Stimulated activated CD8-positive, alpha-beta memory T cell treated with anti-CD3 and anti-CD28 coated beads, Interleukin-15, amount 100 ng/mL, for 24 hours (primary cell): ENCODE data around the gene GNAT1.

Experiments
- DNase-seq: peaks from one replicate; pipeline ENCODE4 v3.0.0-alpha.2; 2020; ENCODE audit warnings: low read depth

Gene GNAT1

GRCh38 chr3:50181985-50182384 lies 9.4 kb upstream of the GNAT1 start:
- DNase-seq, result no peak

GRCh38 chr3:50182533-50183099 lies 8.8 kb upstream of the GNAT1 start:
- no peak for DNase-seq

GRCh38 chr3:50183755-50184154 lies 7.7 kb upstream of the GNAT1 start:
- no peak for DNase-seq

- no peak for DNase-seq
Measured at GRCh38 chr3:50184242-50184978, 7.0 kb upstream of the GNAT1 start.

DNA sequence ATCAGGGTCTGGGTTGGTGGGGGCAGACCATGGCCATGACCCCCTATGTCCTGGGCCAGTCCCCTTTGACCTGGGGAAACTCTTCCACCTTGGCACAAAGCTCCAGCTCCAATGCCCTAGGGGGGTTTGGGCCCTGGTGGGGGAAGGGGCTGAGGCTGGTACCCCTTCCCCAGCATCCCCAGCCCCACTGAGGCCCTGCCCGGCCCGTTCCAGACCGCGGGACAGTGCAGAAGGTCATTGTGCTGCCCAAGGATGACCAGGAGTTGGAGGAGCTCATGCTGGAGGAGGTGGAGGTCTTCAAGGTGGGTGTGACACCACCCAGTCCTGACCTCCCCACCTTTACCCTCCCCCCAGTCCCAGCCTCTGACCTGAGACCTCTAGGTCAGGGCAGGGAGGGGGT lies 6.2 kb upstream of the GNAT1 start:
- DNase-seq, result no peak

DNA sequence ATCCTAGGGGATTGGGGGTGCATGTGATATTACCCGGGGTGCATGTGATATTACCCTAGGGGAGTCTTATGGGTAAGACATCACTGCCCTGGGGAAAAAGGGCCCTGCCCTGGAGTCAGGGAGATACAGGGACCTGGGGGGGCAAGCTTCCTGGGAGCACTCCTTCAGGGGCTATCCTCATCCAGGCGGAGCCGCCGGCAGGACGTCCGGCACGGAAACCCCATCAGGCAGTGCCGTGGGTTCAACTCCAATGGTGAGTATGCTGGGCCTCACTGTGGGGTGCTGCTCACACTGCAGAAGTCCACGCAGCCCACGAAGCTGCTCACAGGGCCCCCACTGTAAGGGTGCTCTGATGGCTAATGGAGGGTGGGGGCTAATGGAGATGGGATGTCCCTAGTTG lies 5.3 kb upstream of the GNAT1 start:
- DNase-seq, result no peak

- no peak for DNase-seq
Measured at GRCh38 chr3:50187750-50188149, 3.7 kb upstream of the GNAT1 start.

GRCh38 chr3:50189274-50189673 lies 2.1 kb upstream of the GNAT1 start:
- no peak for DNase-seq

- no peak for DNase-seq
Measured at GRCh38 chr3:50189989-50190388, 1.4 kb upstream of the GNAT1 start.

GRCh38 chr3:50192124-50192523 lies 714 bp downstream of the GNAT1 start:
- DNase-seq, result no peak

DNA sequence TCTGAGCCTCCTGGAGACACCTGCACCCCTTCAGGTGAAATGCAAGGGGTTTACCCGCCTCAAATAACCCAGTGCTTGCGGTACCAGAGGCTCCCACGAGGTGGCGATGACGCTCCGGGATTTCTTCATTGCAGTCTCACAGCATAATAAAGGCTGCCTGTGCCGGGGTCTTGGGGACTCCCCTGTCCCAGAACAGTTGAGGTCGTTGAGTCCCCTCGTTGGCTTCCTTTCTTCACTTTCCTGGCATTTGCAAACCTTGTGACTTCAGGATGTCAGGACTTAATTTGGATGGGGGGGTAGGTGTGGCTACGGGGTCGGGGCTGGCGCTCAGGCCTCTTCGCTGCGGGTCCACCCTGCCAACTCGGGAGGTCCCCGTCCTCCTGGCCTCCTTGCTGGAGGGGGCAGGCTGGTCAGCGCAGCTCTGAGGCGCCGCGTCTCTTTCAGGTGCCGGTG lies 1.3 kb downstream of the GNAT1 start:
- peak; percentile 73 for DNase-seq

DNA sequence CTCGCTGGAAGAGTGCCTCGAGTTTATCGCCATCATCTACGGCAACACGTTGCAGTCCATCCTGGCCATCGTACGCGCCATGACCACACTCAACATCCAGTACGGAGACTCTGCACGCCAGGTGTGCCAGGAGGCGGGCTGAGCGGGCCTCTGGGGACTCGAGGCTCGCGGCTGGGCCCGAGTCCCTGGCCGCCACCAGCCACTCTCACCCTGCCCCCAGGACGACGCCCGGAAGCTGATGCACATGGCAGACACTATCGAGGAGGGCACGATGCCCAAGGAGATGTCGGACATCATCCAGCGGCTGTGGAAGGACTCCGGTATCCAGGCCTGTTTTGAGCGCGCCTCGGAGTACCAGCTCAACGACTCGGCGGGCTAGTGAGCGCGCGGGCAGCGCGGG lies 1.9 kb downstream of the GNAT1 start:
- no peak for DNase-seq

GRCh38 chr3:50193746-50194127 lies 2.3 kb downstream of the GNAT1 start:
- DNase-seq, result no peak

- peak; percentile 44 for DNase-seq
Measured at GRCh38 chr3:50194128-50194902, 2.9 kb downstream of the GNAT1 start.

- DNase-seq, result no peak
Measured at GRCh38 chr3:50194903-50195500, 3.6 kb downstream of the GNAT1 start.

GRCh38 chr3:50195501-50196252 lies 4.3 kb downstream of the GNAT1 start:
- no peak for DNase-seq

- no peak for DNase-seq
Measured at GRCh38 chr3:50196253-50196801, 4.9 kb downstream of the GNAT1 start.

DNA sequence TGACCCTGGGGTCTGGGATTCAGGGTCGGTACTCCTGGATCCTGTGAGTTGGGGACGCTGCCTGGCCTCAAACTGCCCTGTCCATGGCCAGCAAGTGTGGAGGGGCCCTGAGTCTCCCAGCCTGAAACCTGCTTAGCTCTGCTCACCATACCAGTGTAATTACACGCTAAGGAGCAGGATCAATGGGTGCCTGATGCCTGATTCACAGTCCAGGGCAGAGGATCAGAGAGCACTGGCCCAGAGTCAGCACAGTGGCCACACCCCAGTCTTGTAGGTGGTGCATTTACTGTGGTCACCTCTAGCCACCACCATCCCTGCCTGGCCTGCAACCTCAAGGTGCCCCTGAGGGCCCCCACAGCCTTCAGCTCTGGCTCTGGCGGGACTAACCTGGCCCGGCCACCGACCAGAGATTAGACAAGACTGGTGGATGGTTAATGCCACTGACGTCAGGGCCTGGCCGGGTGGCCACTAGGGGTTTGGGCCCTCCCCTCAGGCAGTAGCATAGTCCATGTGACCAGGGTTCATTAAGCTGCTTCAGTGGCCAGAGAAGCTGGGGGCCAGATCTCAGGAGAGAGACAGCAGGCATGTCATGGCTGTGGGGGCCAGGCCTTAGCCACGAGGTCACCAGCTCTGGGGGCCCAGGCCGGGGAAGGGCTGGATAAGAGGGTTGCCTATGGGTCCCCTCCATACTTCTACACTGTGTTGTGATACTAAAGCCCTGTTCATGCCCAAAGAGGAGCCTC lies 10.3 kb downstream of the GNAT1 start:
- no peak for DNase-seq

DNA sequence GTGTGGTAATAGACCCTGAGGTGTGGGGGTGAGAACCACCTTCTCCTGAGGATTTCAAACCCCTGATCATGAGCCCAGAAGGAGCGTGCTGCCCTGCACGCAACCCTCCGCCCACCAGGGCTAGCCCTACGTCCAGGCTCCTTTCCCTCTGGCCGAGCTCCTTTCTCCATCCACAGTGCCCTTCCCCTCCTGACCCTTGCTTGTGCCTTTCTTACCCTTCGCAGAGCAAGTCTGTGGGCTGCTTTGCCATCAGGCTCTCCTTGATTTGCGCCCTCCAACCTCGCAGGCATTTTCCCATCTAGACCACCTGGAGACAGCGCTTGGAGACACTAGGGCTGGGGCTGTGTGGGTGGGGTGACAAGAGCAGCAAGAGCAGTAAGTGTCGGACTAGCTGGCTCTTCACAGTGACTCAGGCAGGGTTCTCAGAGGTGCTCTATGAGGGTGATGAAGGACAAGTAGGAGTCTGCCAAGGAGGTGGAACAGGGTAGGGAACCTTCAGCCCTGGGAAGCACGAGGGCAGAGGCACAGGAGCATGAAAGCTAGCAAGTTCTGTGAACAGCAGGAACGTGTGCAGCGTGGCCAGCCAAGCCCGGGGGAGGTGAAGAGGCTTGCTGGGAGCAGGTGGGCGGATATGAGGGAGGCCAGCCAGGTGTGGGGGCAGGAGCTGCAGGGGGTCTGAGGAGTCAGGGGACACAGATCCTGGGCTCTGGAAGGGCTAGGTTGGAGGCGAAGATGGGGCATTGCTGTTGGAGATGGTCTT lies 11.1 kb downstream of the GNAT1 start:
- DNase-seq, result no peak

- DNase-seq, result no peak
Measured at GRCh38 chr3:50203113-50203808, 11.9 kb downstream of the GNAT1 start.
